GM10266 (cell line): Measurements from ENCODE around the gene LCN2.

Source experiments
- DNase-seq: peaks from one replicate; pipeline ENCODE4 v3.0.0; 2012; ENCODE audit errors: extremely low spot score
- CTCF ChIP-seq: IDR thresholded peaks from 2 replicates; pipeline ENCODE4 v1.5.1; 2012; ENCODE audit warnings: mild to moderate bottlenecking, low read depth; ENCODE audit not compliant: control insufficient read depth, insufficient read depth; ENCODE audit errors: missing control alignments

LCN2 gene

DNA sequence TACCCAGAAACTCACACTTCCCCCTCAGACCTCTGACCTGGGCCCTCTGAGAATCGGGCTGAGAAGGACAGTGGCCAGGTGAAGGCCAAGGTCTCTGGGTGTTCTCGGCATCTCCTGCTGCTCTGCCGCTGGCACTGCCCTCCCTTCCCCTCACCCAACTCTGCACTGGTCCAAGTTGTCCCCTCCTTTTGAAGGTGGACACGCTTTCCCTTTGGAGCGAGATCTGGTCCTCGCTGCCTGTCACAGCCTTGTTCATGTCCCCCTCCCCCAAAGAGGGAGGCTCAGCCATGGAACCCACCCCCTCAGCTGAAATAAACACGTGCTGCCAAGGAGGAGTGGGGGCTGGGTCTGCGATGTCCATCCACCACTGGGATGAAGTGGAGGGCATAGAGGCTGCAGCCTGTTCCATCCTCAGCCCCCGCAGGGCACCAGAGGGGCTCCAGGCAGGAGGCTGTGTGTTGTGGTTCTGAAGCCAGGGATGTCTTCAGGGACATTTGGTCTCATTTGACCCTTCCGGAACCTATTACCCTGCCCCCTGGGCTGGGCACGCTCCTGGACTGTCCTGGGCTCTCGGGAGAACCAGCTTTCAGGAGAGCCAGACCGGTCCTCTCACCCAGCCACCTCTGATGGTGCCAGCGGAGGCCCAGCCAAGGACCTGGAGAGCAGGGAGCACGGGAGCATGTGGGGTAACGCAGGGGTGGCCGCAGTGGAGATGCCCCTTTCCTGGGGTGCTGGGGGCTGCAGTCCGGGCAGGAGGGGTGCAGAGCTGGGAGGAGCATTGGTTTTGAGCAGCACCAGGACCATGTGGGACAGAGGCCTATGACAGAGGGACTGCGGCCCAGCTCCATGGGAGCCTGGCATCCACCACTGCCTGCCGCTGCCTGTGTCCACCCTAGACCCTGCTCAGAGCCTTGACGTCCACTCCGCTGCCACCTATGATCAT is 4.7 kb upstream of the LCN2 start:
- no peak for TF ChIP-seq CTCF
- no peak for DNase-seq

DNA sequence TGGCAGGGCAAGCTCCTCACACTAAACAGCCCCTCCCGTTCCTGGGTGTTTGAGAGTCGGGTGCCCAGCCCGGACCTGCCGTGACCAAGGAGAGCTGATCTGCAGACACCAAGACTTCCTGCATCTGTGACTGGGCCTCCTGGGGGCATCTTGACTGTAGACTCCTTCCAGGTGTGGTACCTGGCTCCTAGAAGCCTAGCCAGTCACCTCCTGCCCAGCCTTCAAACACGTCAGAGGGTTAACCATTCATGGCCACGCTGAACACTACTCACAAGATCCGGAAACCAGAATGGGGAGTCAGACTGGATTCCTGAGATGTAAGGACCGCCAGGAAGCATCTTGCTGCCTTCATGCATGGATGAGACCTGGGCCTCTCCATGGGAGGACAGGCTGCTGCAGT is 3.7 kb upstream of the LCN2 start:
- no peak for DNase-seq
- TF ChIP-seq CTCF: no peak

GRCh38 chr9:128145951-128146351 is 3.3 kb upstream of the LCN2 start:
- no peak for TF ChIP-seq CTCF
- DNase-seq: no peak

DNA sequence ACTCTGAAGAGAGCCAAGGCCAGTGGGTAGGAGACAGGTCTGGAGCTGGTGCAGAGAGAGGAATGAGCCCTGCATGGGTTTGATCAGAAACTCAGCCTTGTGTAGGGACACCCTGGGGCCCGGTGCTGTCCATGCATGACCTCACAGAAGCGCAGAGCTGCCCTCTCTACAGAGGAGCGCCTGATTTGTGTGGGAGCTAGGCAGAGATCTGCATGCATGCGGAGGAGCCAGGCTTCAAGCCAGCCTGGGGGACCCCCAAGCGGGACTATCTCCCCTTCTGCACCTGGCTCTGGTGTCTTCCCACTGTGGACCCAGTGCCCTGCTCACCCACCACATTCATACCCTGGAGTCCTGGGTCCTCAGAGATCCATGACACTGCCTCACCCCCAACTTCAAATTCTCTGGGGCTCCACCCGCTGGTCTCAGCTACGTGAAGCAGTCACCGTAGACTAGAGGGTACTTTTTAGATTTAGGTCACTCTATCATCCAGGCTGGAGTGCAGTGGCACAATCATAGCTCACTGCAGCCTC is 2.6 kb upstream of the LCN2 start:
- TF ChIP-seq CTCF: no peak
- no peak for DNase-seq

GRCh38 chr9:128148509-128149000 is 698 bp upstream of the LCN2 start:
- DNase-seq: no peak
- no peak for TF ChIP-seq CTCF

DNA sequence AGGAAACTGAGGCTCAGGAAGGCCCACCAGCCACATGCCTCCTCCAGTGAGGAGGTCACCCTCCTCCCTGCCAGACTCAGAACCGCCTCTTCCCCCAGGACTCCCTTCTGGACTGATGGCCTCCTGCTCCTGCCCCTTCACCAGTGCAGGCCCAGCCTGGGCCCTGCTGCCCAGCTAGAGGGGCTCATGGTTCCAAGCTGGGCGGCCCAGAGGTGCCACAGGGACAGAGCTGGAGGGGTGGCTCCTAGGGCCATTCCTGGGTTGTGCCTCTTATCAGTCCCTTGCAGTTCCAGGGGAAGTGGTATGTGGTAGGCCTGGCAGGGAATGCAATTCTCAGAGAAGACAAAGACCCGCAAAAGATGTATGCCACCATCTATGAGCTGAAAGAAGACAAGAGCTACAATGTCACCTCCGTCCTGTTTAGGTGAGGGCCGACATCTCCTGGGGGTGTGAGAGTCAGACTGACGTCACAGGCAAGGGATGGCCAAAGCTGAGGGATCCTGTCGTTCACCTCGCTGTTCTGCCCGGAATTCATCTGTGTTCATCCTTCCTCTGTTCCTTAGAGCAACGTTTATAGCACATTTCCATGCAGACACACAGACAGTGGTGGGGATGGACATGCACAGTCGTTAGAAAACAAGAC is 819 bp downstream of the LCN2 start:
- no peak for TF ChIP-seq CTCF
- DNase-seq: no peak
